ENCODE measurements around the gene TTC1. TPM values are rescaled to one million over a fixed set of nuclear protein-coding genes. Genes with fewer than 3 reads are reported as not detected.

TTC1 gene
- total and polyA plus RNA-seq, 9 of the 15 experiments (the other 6 are each of a cell fraction or from before 2014, with no cell fraction given) = 51.9 to 173 (median 87.7) TPM

DNA sequence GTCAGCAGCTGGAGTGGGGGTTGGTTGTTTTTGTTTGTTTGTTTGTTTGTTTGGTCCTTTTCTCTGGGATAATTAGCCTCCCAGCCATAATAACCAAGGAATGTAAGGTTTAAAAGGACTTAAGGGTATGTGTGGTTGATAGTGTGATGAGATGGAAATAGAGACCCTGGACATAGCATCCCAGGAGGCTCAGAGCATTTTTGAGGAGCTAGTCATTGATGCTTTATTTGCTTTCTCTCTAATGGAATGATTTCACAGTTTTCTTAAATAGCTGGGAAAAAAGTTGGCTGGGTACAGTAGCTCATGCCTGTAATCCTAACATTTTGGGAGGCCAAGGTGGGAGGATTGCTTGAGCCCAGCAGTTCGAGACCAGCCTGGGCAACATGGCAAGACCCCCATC is 45.1 kb downstream of the TTC1 start:
- Histone ChIP-seq H3K4me1 (replicated peaks in 1 of 2; ENCODE audit: control insufficient read depth in 2 of 2, insufficient read depth in 2 of 2, low read length in 2 of 2) (no peaks in the 10 kb centered on the region), H3K27ac (ENCODE audit: extremely low read depth, low read depth, low read length) (no peak overlapping the region), H3K9ac (ENCODE audit: insufficient read depth in 1 of 2, low read depth in 2 of 2, low read length in 2 of 2) (no peak overlapping the region), H3K9me1 (ENCODE audit: control insufficient read depth, insufficient read depth, low read length) (no peaks in the 10 kb centered on the region), H2AFZ (ENCODE audit: low read depth, low read length) (no peak overlapping the region), H3K79me2 (ENCODE audit: control insufficient read depth, insufficient read depth, low read length) (no peaks in the 10 kb centered on the region), H3K4me3 (no peak overlapping the region), H3K9me3 (replicated peaks; ENCODE audit: control insufficient read depth, insufficient read depth, low read depth, low read length) (no peaks in the 10 kb centered on the region), H4K20me1 (replicated peaks; ENCODE audit: control insufficient read depth, insufficient read depth, low read length) (no peaks in the 10 kb centered on the region), H3K27me3 (ENCODE audit: control insufficient read depth in 2 of 2, insufficient read depth in 2 of 2, low read length in 2 of 2) (no peaks in the 10 kb centered on the region), H3K36me3 (ENCODE audit: control insufficient read depth, insufficient read depth, low read length) (peaks cover 73% of the 10 kb centered on the region), H3K4me2 (ENCODE audit: insufficient read depth, low read length) (no peak overlapping the region)
- CTCF ChIA-PET (ENCODE audit: low intra/inter-chr PET ratio) = no interaction called here
- FAIRE-seq (no peak), ATAC-seq (no peak), DNase-seq (ENCODE audit: extremely low read depth in 1 of 4, low spot score in 3 of 4) (no peak)
- no TSS peak for BruUV-seq (replicated peaks)
- 100% methylated on average over 1 of the region's 1 CpG for WGBS (ENCODE audit: insufficient coverage, low coverage, missing lambda C conversion rate)
- intact Hi-C loops (cut with micrococcal nuclease) = no loop called here
- TF ChIP-seq, protein P1, sequence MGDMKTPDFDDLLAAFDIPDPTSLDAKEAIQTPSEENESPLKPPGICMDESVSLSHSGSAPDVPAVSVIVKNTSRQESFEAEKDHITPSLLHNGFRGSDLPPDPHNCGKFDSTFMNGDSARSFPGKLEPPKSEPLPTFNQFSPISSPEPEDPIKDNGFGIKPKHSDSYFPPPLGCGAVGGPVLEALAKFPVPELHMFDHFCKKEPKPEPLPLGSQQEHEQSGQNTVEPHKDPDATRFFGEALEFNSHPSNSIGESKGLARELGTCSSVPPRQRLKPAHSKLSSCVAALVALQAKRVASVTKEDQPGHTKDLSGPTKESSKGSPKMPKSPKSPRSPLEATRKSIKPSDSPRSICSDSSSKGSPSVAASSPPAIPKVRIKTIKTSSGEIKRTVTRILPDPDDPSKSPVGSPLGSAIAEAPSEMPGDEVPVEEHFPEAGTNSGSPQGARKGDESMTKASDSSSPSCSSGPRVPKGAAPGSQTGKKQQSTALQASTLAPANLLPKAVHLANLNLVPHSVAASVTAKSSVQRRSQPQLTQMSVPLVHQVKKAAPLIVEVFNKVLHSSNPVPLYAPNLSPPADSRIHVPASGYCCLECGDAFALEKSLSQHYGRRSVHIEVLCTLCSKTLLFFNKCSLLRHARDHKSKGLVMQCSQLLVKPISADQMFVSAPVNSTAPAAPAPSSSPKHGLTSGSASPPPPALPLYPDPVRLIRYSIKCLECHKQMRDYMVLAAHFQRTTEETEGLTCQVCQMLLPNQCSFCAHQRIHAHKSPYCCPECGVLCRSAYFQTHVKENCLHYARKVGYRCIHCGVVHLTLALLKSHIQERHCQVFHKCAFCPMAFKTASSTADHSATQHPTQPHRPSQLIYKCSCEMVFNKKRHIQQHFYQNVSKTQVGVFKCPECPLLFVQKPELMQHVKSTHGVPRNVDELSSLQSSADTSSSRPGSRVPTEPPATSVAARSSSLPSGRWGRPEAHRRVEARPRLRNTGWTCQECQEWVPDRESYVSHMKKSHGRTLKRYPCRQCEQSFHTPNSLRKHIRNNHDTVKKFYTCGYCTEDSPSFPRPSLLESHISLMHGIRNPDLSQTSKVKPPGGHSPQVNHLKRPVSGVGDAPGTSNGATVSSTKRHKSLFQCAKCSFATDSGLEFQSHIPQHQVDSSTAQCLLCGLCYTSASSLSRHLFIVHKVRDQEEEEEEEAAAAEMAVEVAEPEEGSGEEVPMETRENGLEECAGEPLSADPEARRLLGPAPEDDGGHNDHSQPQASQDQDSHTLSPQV (IDR thresholded peaks at IDR 0.05) = no peak
- TF ChIP-seq LEF1 (IDR thresholded peaks at IDR 0.05) = no peak
- TF ChIP-seq MIER1 (IDR thresholded peaks at IDR 0.05; ENCODE audit: low read depth) = no peak
- no peak for TF ChIP-seq ZNF197 (CRISPR knock-in tag; IDR thresholded peaks at IDR 0.05; ENCODE audit: low read depth)
- TF ChIP-seq NEUROD1 (IDR thresholded peaks at IDR 0.05; ENCODE audit: borderline replicate concordance, low read depth, low read length, partially characterized antibody) = no peak
- TF ChIP-seq, protein P2, sequence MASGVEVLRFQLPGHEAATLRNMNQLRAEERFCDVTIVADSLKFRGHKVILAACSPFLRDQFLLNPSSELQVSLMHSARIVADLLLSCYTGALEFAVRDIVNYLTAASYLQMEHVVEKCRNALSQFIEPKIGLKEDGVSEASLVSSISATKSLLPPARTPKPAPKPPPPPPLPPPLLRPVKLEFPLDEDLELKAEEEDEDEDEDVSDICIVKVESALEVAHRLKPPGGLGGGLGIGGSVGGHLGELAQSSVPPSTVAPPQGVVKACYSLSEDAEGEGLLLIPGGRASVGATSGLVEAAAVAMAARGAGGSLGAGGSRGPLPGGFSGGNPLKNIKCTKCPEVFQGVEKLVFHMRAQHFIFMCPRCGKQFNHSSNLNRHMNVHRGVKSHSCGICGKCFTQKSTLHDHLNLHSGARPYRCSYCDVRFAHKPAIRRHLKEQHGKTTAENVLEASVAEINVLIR (CRISPR knock-in tag; IDR thresholded peaks at IDR 0.05) = no peak
- TF ChIP-seq DDX20 (tag; IDR thresholded peaks at IDR 0.05; ENCODE audit: low read depth) = no peak
- no peak for TF ChIP-seq TCF3 (CRISPR knock-in tag; IDR thresholded peaks at IDR 0.05)
- TF ChIP-seq RFX5 (IDR thresholded peaks at IDR 0.05; ENCODE audit: low read depth, low read length) = no peak
- no peak for TF ChIP-seq SMARCA4 (IDR thresholded peaks at IDR 0.05)
- TF ChIP-seq, protein P3, sequence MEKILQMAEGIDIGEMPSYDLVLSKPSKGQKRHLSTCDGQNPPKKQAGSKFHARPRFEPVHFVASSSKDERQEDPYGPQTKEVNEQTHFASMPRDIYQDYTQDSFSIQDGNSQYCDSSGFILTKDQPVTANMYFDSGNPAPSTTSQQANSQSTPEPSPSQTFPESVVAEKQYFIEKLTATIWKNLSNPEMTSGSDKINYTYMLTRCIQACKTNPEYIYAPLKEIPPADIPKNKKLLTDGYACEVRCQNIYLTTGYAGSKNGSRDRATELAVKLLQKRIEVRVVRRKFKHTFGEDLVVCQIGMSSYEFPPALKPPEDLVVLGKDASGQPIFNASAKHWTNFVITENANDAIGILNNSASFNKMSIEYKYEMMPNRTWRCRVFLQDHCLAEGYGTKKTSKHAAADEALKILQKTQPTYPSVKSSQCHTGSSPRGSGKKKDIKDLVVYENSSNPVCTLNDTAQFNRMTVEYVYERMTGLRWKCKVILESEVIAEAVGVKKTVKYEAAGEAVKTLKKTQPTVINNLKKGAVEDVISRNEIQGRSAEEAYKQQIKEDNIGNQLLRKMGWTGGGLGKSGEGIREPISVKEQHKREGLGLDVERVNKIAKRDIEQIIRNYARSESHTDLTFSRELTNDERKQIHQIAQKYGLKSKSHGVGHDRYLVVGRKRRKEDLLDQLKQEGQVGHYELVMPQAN (IDR thresholded peaks at IDR 0.05; ENCODE audit: borderline replicate concordance) = no peak
- no peak for TF ChIP-seq FIP1L1 (IDR thresholded peaks at IDR 0.05; ENCODE audit: low read depth, low read length, poor library complexity, severe bottlenecking)
- TF ChIP-seq TRIM28 (IDR thresholded peaks at IDR 0.05) = no peak
- TF ChIP-seq TGIF2 (CRISPR knock-in tag; IDR thresholded peaks at IDR 0.05) = no peak
- TF ChIP-seq CBFA2T3 (IDR thresholded peaks at IDR 0.05) = no peak
- no peak for TF ChIP-seq ZNF354B (CRISPR knock-in tag; IDR thresholded peaks at IDR 0.05)
- POLR2A ChIA-PET = interaction anchor here (0.5 to 1.8 kb wide), 2 partner anchors 9 to 19 kb away, joined by 3 to 7 read pairs; no protein-coding TSS in a partner anchor
- in situ Hi-C loops (cut with MboI) = no loop called here

Measured in K562 (cell line).